ENCODE results near the gene SPRY1. TPM values are rescaled to one million over a fixed set of nuclear protein-coding genes. Genes with fewer than 3 reads are reported as not detected.

SPRY1 gene
- total RNA-seq, 4 donors from 2014 or later: 101 to 195 (median 169) TPM

DNA sequence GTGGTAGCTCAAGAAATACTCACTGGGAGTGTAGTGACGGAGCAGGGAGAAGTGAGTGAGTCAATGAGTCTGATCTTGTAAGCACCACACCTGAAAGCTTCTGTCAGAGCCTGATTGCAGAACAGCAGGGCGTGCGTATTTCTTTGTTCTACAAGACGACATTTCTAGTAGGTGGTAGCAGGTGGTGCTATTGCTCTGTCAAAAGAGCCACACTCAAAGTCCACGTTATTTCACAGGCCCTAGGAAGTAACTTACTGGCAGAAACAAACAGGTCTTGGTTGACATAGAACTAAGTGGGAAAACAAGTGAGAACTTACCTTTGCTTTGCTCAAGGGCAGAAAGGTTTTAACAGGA lies 46.4 kb upstream of the SPRY1 start:
- Histone ChIP-seq H3K4me3 (no peak overlapping the region), H3K36me3 (no peaks in the 10 kb centered on the region), H3K27me3 (no peaks in the 10 kb centered on the region), H3K4me1 (peaks cover 0 to 11% (median 0%) of the 10 kb centered on the region in 4 donors), H3K27ac (no peak overlapping the region), H3K9me3 (no peaks in the 10 kb centered on the region)
- 77 to 80% methylated on average over 5 of the region's 5 CpGs for WGBS, 2 donors
- TF ChIP-seq EP300 (IDR thresholded peaks at IDR 0.05): no peak
- TF ChIP-seq POLR2A (IDR thresholded peaks at IDR 0.05): no peak
- no peak for TF ChIP-seq CTCF (IDR thresholded peaks at IDR 0.05)
- no peak for DNase-seq (ENCODE audit: low spot score in 2 of 2)

DNA sequence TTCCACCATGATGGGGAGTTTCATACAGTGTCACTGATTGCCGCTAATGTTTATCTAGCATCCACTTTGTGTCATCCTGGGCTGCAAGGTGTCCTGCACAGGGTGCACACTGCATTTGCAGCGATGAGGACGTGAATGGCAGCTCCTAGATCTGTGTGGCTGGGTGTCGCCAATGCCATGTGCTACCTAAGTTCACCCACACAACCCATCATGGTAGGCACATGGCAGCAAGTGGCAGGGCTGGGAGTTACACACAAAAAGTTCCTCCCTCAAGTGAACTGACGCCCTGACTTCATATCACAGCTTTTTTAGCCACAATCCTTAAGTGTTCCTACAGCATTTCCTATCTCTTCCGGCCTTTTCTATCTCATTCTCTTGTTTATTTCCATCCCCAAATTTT lies 45.9 kb upstream of the SPRY1 start:
- Histone ChIP-seq H3K9me3 (no peaks in the 10 kb centered on the region), H3K36me3 (no peaks in the 10 kb centered on the region), H3K27me3 (no peaks in the 10 kb centered on the region), H3K4me3 (no peak overlapping the region), H3K4me1 (peaks cover 0 to 8% (median 0%) of the 10 kb centered on the region in 4 donors), H3K27ac (no peak overlapping the region)
- TF ChIP-seq POLR2A (IDR thresholded peaks at IDR 0.05): no peak
- WGBS, 2 donors: 95 to 97% methylated on average over 6 of the region's 6 CpGs
- DNase-seq (ENCODE audit: low spot score in 2 of 2): no peak

DNA sequence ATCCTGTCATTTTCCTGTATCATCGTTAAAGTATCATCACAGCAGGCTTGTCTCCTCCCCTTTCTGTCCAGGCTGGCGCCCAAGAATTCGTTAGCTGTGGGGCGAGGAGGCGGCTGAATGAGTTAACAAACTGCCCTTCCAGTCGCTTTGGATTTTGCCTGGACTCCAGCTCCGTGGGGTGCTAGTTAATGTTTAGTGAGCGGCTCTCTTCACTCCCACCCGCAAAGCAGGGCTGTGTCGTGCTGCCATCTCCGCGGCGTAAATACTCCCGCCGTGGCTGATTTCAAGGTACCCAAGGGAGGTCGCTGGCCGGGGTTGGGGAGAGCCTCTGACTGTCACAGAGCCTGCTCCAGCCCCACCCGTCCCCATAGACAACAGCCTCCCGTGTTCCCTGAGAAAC lies 44.9 kb upstream of the SPRY1 start:
- Histone ChIP-seq H3K27me3 (no peaks in the 10 kb centered on the region), H3K4me3 (peak overlapping the region in 2 of 4 donors; percentile 20 to 27), H3K9me3 (no peaks in the 10 kb centered on the region), H3K36me3 (no peaks in the 10 kb centered on the region), H3K4me1 (peaks cover 0 to 5% (median 0%) of the 10 kb centered on the region in 4 donors), H3K27ac (peak overlapping the region in 2 of 4 donors; percentile 2 to 69)
- DNase-seq (ENCODE audit: low spot score in 2 of 2): no peak
- 67 to 71% methylated on average over 18 to 19 of the region's 19 CpGs for WGBS, 2 donors
- TF ChIP-seq POLR2A (IDR thresholded peaks at IDR 0.05) (no peak), EP300 (IDR thresholded peaks at IDR 0.05) (no peak), CTCF (IDR thresholded peaks at IDR 0.05) (no peak)

DNA sequence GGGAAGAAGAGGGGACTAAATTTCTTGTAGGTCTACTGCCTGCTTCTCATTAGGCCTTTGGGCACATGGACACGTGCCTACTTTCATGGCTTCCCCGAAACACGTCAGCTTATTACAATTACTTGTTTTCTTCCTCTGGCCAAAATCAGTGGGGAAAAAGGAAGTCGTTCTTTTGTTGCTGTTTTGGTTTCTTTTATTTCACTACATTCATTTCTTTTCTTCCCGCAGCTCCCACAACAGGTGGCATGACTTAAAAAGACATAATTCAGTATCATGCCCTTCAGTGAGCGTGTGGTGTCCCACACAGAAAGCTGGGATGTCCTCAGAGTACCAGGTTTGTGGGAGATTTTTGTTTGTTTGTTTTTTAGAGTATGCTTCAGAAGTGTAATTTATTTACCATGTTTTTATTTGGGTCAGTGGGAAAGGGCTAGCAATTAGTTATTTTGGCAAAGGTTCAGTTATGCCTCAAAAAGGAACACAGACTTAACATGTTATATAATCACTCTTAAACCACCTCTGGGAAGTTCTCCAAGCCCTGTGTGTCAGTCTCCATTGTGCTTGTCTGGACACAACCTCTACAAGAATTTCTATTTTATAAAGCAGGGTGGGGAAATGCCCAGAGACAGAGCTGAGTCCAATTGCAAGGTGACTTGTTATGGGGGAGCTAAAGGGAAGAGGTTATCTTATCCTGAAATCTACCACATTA lies 44.2 kb upstream of the SPRY1 start:
- H3K4me1 ChIP-seq: peaks cover 0 to 5% (median 0%) of the 10 kb centered on the region in 4 donors
- H3K27ac ChIP-seq: peak overlapping the region in 2 of 4 donors; percentile 2 to 69
- peak overlapping the region in 1 of 4 donors; percentile 27 for H3K4me3 ChIP-seq
- H3K27me3 ChIP-seq: no peaks in the 10 kb centered on the region
- H3K9me3 ChIP-seq: no peaks in the 10 kb centered on the region
- H3K36me3 ChIP-seq: no peaks in the 10 kb centered on the region
- no peak for DNase-seq (ENCODE audit: low spot score in 2 of 2)
- WGBS, 2 donors: 30 to 35% methylated on average over 6 of the region's 6 CpGs
- TF ChIP-seq EP300 (IDR thresholded peaks at IDR 0.05) (peak in 1 of 2 donors; percentile 22), CTCF (IDR thresholded peaks at IDR 0.05) (no peak)

DNA sequence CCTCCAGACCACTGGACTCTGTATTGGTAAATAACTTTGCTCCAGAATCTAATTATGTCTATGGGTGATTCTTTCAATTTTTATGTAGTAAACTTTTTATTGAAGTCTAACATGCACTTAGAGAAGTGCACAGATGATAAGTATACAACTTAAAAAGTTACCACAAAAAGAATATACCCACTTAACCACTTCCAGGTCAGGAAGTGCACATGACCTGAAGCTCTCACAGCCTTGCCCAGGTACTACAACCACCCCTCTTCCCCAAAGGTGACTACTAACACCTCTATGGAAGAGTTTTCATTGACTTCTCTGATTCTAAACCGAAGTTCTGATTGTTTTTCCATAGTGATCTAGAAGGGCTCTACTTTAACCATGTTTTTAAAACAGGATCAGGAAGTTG lies 43.6 kb upstream of the SPRY1 start:
- Histone ChIP-seq H3K27ac (peak overlapping the region in 2 of 4 donors; percentile 2 to 69), H3K27me3 (no peaks in the 10 kb centered on the region), H3K4me3 (no peak overlapping the region), H3K4me1 (peaks cover 0 to 5% (median 0%) of the 10 kb centered on the region in 4 donors), H3K9me3 (no peaks in the 10 kb centered on the region), H3K36me3 (no peaks in the 10 kb centered on the region)
- no peak for DNase-seq (ENCODE audit: low spot score in 2 of 2)
- no peak for TF ChIP-seq CTCF (IDR thresholded peaks at IDR 0.05)
- TF ChIP-seq POLR2A (IDR thresholded peaks at IDR 0.05): no peak
- no peak for TF ChIP-seq EP300 (IDR thresholded peaks at IDR 0.05)
- WGBS, 2 donors: 82 to 83% methylated on average over 1 of the region's 1 CpG

All from tibial nerve (tissue), 4 donors.